HG02571 (cell line): ENCODE data around the gene HSFX1.

Experiments used
- ATAC-seq: cut with Tn5 transposase; IDR thresholded peaks from one replicate; pipeline ENCODE4 v1.9.1; 2021; ENCODE audit warnings: mild to moderate bottlenecking, moderate library complexity; ENCODE audit not compliant: unreplicated experiment

The HSFX1 gene

GRCh38 chrX:149804102-149804501, 30.2 kb downstream of the HSFX1 start:
- no peak for ATAC-seq

GRCh38 chrX:149807747-149808458, 34.0 kb downstream of the HSFX1 start:
- no peak for ATAC-seq

- no peak for ATAC-seq
Observed at GRCh38 chrX:149818652-149819051, 44.8 kb downstream of the HSFX1 start.

GRCh38 chrX:149819371-149819770, 45.5 kb downstream of the HSFX1 start:
- no peak for ATAC-seq

GRCh38 chrX:149825424-149825823, 51.6 kb downstream of the HSFX1 start:
- ATAC-seq: no peak
